ENCODE measurements around the gene PIP5K1C. TPM values are rescaled to one million over a fixed set of nuclear protein-coding genes. Genes with fewer than 3 reads are reported as not detected.

PIP5K1C gene
- total and polyA plus RNA-seq, 9 of the 15 experiments (the other 6 are each of a cell fraction or from before 2014, with no cell fraction given): 0.38 to 22.1 (median 4.1) TPM

DNA sequence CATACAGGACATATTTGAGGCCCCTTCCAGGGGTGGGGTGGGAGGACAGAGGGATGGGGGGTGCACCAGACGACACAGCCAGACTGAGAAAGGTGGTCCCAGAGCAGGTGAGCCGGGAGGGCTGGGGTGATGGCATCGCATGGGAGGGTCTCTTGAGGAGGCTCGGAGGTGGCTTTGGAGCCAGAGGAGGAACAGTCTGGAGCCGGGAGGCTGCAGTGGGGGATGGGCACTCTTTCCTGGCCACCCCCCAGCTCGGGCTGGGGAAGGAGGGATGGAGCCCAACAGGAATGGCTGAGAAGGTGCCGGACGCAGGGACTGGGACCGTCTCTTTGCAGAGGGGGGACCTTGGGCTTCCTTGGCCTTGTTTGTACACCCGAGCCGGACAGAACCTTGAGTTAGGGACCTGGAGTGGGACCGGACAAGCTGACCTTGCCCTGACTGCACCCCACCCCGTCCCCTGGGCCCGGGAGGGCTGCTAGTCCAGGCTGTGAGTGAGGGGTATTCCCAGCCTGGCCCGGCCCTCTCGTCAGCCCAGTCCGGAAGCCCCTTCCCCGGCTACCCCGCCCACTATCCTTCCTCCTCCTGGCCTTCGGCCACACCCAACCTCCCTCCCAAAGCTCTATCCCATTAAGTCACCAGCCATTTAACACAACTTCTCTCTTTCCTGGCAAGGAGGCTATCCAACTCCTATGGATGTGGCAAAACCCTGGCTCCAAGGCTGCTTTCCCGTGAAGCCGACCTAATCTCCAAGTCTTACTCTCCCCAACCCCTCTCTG lies 92.8 kb downstream of the PIP5K1C start (continued):
- TF ChIP-seq STAT5B (CRISPR knock-in tag; IDR thresholded peaks at IDR 0.05) (no peak), CTBP1 (IDR thresholded peaks at IDR 0.05; ENCODE audit: borderline replicate concordance) (peak; percentile 32; the same call in 1 of the 2 replicates), TCF3 (CRISPR knock-in tag; IDR thresholded peaks at IDR 0.05) (no peak), XRCC5 (IDR thresholded peaks at IDR 0.05; ENCODE audit: low read depth, low read length) (no peak), ZNF3 (CRISPR knock-in tag; IDR thresholded peaks at IDR 0.05) (no peak), EGR1 (conservative IDR thresholded peaks at IDR 0.05) (0 out of 2 replicates have a peak, but pooled peaks have one; percentile 22), SNAPC5 (CRISPR knock-in tag; IDR thresholded peaks at IDR 0.05) (no peak), GATAD2A (IDR thresholded peaks at IDR 0.05) (peak; percentile 43; the same call in 1 of the 2 replicates), BMI1 (IDR thresholded peaks at IDR 0.05; ENCODE audit: low read length) (no peak), KDM1A (IDR thresholded peaks at IDR 0.05) (no peak), TBP (optimal IDR thresholded peaks at IDR 0.05; ENCODE audit: low read depth, low read length) (peak; percentile 13), HBP1 (CRISPR knock-in tag; IDR thresholded peaks at IDR 0.05) (0 out of 2 replicates have a peak, but pooled peaks have one; percentile 18), MAZ (CRISPR knock-in tag; conservative IDR thresholded peaks at IDR 0.05 in 1 of 2, IDR thresholded peaks at IDR 0.05 in 1 of 2) (peak in 1 of 2 experiments; percentile 43; a peak in 3 of 4 replicates), ZNF354B (CRISPR knock-in tag; IDR thresholded peaks at IDR 0.05) (no peak), HSF4 (CRISPR knock-in tag; IDR thresholded peaks at IDR 0.05; ENCODE audit: borderline replicate concordance) (no peak), RBM39 (optimal IDR thresholded peaks at IDR 0.05; ENCODE audit: low read depth, low read length) (no peak), TRIM24 (IDR thresholded peaks at IDR 0.05) (0 out of 4 replicates have a peak, but pooled peaks of 1 of the 2 experiments have one; percentile 18), NR2C1 (IDR thresholded peaks at IDR 0.05) (no peak), NR2C1 (tag; IDR thresholded peaks at IDR 0.05) (no peak), NFATC3 (IDR thresholded peaks at IDR 0.05) (no peak), E2F5 (CRISPR knock-in tag; IDR thresholded peaks at IDR 0.05) (no peak), ZNF444 (CRISPR knock-in tag; IDR thresholded peaks at IDR 0.05) (no peak)
- TF ChIP-seq, protein P1, sequence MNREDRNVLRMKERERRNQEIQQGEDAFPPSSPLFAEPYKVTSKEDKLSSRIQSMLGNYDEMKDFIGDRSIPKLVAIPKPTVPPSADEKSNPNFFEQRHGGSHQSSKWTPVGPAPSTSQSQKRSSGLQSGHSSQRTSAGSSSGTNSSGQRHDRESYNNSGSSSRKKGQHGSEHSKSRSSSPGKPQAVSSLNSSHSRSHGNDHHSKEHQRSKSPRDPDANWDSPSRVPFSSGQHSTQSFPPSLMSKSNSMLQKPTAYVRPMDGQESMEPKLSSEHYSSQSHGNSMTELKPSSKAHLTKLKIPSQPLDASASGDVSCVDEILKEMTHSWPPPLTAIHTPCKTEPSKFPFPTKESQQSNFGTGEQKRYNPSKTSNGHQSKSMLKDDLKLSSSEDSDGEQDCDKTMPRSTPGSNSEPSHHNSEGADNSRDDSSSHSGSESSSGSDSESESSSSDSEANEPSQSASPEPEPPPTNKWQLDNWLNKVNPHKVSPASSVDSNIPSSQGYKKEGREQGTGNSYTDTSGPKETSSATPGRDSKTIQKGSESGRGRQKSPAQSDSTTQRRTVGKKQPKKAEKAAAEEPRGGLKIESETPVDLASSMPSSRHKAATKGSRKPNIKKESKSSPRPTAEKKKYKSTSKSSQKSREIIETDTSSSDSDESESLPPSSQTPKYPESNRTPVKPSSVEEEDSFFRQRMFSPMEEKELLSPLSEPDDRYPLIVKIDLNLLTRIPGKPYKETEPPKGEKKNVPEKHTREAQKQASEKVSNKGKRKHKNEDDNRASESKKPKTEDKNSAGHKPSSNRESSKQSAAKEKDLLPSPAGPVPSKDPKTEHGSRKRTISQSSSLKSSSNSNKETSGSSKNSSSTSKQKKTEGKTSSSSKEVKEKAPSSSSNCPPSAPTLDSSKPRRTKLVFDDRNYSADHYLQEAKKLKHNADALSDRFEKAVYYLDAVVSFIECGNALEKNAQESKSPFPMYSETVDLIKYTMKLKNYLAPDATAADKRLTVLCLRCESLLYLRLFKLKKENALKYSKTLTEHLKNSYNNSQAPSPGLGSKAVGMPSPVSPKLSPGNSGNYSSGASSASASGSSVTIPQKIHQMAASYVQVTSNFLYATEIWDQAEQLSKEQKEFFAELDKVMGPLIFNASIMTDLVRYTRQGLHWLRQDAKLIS (CRISPR knock-in tag; IDR thresholded peaks at IDR 0.05): no peak
